Chondrocyte (in vitro differentiated cells): ENCODE measurements around the gene MS4A15. TPM values are rescaled to one million over a fixed set of nuclear protein-coding genes. Genes with fewer than 3 reads are reported as not detected.

Experiments used
- DNase-seq: peaks from one replicate; pipeline ENCODE4 v3.0.0; 2021; ENCODE audit warnings: mixed read lengths, low spot score
- H3K27ac Mint-ChIP-seq: one replicate; pipeline ENCODE4 v1.8.0; 2021; ENCODE audit warnings: mild to moderate bottlenecking, moderate library complexity, mixed read lengths; ENCODE audit not compliant: unreplicated experiment
- H3K27me3 Mint-ChIP-seq: 2 replicates; pipeline ENCODE4 v1.8.0; 2021; ENCODE audit warnings: low read depth, mixed read lengths
- H3K36me3 Mint-ChIP-seq: 2 replicates; pipeline ENCODE4 v1.8.0; 2021; ENCODE audit warnings: low read depth, mixed read lengths
- H3K4me1 Mint-ChIP-seq: 2 replicates; pipeline ENCODE4 v1.8.0; 2021; ENCODE audit warnings: low read depth, mild to moderate bottlenecking, mixed read lengths
- H3K4me3 Mint-ChIP-seq: one replicate; pipeline ENCODE4 v1.8.0; 2021; ENCODE audit warnings: mild to moderate bottlenecking, moderate library complexity, mixed read lengths; ENCODE audit not compliant: unreplicated experiment
- H3K9me3 Mint-ChIP-seq: 2 replicates; pipeline ENCODE4 v1.8.0; 2021; ENCODE audit warnings: low read depth, mixed read lengths
- CTCF ChIP-seq: fragments of 200-600 bp; sonication (generic); IDR thresholded peaks from 2 replicates; pipeline ENCODE4 v1.5.0; 2021; ENCODE audit warnings: antibody characterized with exemption, mild to moderate bottlenecking, moderate library complexity
- total RNA-seq: library from RNA; stranded (reverse); gene quantifications from 3 replicates; pipeline ENCODE4 v1.2.1, GENCODE V29; 2021

The MS4A15 gene
- total RNA-seq, 1 donor from 2014 or later, result not detected

- Mint-ChIP-seq H3K4me1 (peaks cover 36% of the 10 kb centered on the region), H3K9me3 (no peaks in the 10 kb centered on the region), H3K27ac (peak overlapping the region; percentile 84), H3K36me3 (no peaks in the 10 kb centered on the region), H3K4me3 (no peak overlapping the region), H3K27me3 (peaks cover 8% of the 10 kb centered on the region)
- peak; percentile 50 for DNase-seq
- TF ChIP-seq CTCF, result no peak
Observed at GRCh38 chr11:60776167-60776566, 19.5 kb downstream of the MS4A15 start.

GRCh38 chr11:60777106-60777505, 20.4 kb downstream of the MS4A15 start:
- Mint-ChIP-seq H3K4me1 (peaks cover 33% of the 10 kb centered on the region), H3K36me3 (no peaks in the 10 kb centered on the region), H3K27me3 (peaks cover 5% of the 10 kb centered on the region), H3K4me3 (no peak overlapping the region), H3K27ac (peak overlapping the region; percentile 90), H3K9me3 (no peaks in the 10 kb centered on the region)
- TF ChIP-seq CTCF, result no peak
- peak; percentile 10 for DNase-seq

GRCh38 chr11:60777572-60777971, 20.9 kb downstream of the MS4A15 start:
- peak overlapping the region; percentile 90 for H3K27ac Mint-ChIP-seq
- no peaks in the 10 kb centered on the region for H3K9me3 Mint-ChIP-seq
- peaks cover 33% of the 10 kb centered on the region for H3K4me1 Mint-ChIP-seq
- no peak for TF ChIP-seq CTCF
- peak; percentile 18 for DNase-seq
- peaks cover 5% of the 10 kb centered on the region for H3K27me3 Mint-ChIP-seq
- H3K36me3 Mint-ChIP-seq, result no peaks in the 10 kb centered on the region
- no peak overlapping the region for H3K4me3 Mint-ChIP-seq

- no peaks in the 10 kb centered on the region for H3K9me3 Mint-ChIP-seq
- H3K36me3 Mint-ChIP-seq, result no peaks in the 10 kb centered on the region
- no peak for TF ChIP-seq CTCF
- H3K27ac Mint-ChIP-seq, result no peak overlapping the region
- H3K4me3 Mint-ChIP-seq, result no peak overlapping the region
- H3K27me3 Mint-ChIP-seq, result no peaks in the 10 kb centered on the region
- DNase-seq, result peak; percentile 18
- H3K4me1 Mint-ChIP-seq, result peaks cover 31% of the 10 kb centered on the region
Observed at GRCh38 chr11:60780065-60780464, 23.4 kb downstream of the MS4A15 start.

GRCh38 chr11:60780774-60781173, 24.1 kb downstream of the MS4A15 start:
- Mint-ChIP-seq H3K27ac (no peak overlapping the region), H3K9me3 (no peaks in the 10 kb centered on the region), H3K36me3 (no peaks in the 10 kb centered on the region), H3K27me3 (no peaks in the 10 kb centered on the region), H3K4me1 (peaks cover 31% of the 10 kb centered on the region), H3K4me3 (no peak overlapping the region)
- TF ChIP-seq CTCF, result no peak
- DNase-seq, result no peak
